GM19438 (cell line): ENCODE data around the gene USP31.
"Not testable (repeated sequence)": the region's sequence is repeated elsewhere in the genome, so short reads cannot be mapped to it uniquely, and the experiment has no call there.

Experiments
- ATAC-seq: cut with Tn5 transposase; IDR thresholded peaks from one replicate; pipeline ENCODE4 v1.9.1; 2021; ENCODE audit warnings: low read depth; ENCODE audit not compliant: unreplicated experiment

The USP31 gene

GRCh38 chr16:23156946-23157460, 7.8 kb upstream of the USP31 start:
- no peak for ATAC-seq

- no peak for ATAC-seq
Measured at GRCh38 chr16:23156110-23156509, 6.9 kb upstream of the USP31 start.

GRCh38 chr16:23155445-23156049, 6.3 kb upstream of the USP31 start:
- ATAC-seq, result no peak

GRCh38 chr16:23152386-23153178, 3.3 kb upstream of the USP31 start:
- no peak for ATAC-seq

GRCh38 chr16:23149993-23150364, 727 bp upstream of the USP31 start:
- ATAC-seq, result no peak

GRCh38 chr16:23148513-23149266, 562 bp downstream of the USP31 start:
- ATAC-seq, result peak; percentile 33

GRCh38 chr16:23148166-23148512, 1.1 kb downstream of the USP31 start:
- no peak for ATAC-seq

GRCh38 chr16:23147666-23148065, 1.6 kb downstream of the USP31 start:
- ATAC-seq, result no peak

- no peak for ATAC-seq
Measured at GRCh38 chr16:23146877-23147601, 2.2 kb downstream of the USP31 start.

GRCh38 chr16:23145608-23146007, 3.6 kb downstream of the USP31 start:
- ATAC-seq, result no peak

GRCh38 chr16:23145186-23145585, 4.1 kb downstream of the USP31 start:
- no peak for ATAC-seq

GRCh38 chr16:23144393-23144792, 4.9 kb downstream of the USP31 start:
- not testable (repeated sequence) for ATAC-seq

- no peak for ATAC-seq
Measured at GRCh38 chr16:23143391-23143790, 5.9 kb downstream of the USP31 start.

GRCh38 chr16:23141959-23142740, 7.1 kb downstream of the USP31 start:
- ATAC-seq, result no peak

GRCh38 chr16:23141500-23141899, 7.8 kb downstream of the USP31 start:
- no peak for ATAC-seq

- no peak for ATAC-seq
Measured at GRCh38 chr16:23141033-23141432, 8.2 kb downstream of the USP31 start.

- ATAC-seq, result no peak
Measured at GRCh38 chr16:23140107-23140506, 9.1 kb downstream of the USP31 start.

- no peak for ATAC-seq
Measured at GRCh38 chr16:23137818-23138217, 11.4 kb downstream of the USP31 start.

GRCh38 chr16:23137256-23137655, 12.0 kb downstream of the USP31 start:
- no peak for ATAC-seq

GRCh38 chr16:23134274-23134673, 15.0 kb downstream of the USP31 start:
- no peak for ATAC-seq
